K562 (cell line): ENCODE data around the gene PMP22. TPM values are rescaled to one million over a fixed set of nuclear protein-coding genes. Genes with fewer than 3 reads are reported as not detected.
A peak's percentile ranks its signal among the peaks of the same experiment; 100 is the strongest.

Source experiments
- ATAC-seq: fragments of 200-7000 bp; cut with Tn5 transposase; 3 replicates; pipeline ENCODE4 v1.9.1; 2020; ENCODE audit warnings: moderate library complexity
- BruUV-seq: library from RNA; stranded (reverse); fragments of 400-500 nt; replicated peaks from 2 replicates; lab custom pipeline; 2021; lab: Mats Ljungman, UMichigan
- CTCF ChIA-PET: fragments of 300-600 bp; formaldehyde crosslinking; extraction: SDS; loops from one replicate; lab custom pipeline; 2021; ENCODE audit warnings: low intra/inter-chr PET ratio; lab: Yijun Ruan, JAX
- POLR2A ChIA-PET: fragments of 300-600, 350-650 bp; sonication (Branson Sonifier 250); formaldehyde crosslinking; extraction: SDS; loops from one replicate; lab custom pipeline; 2021; ENCODE audit warnings: antibody characterized with exemption, inconsistent platforms; lab: Yijun Ruan, JAX
- DNase-seq, 4 experiments: peaks; one replicate each; pipeline versions ENCODE4 v3.0.0 to v3.0.0-alpha.2; 2011 to 2018; ENCODE audit warnings: low spot score in 3 of 4, mixed read lengths in 3 of 4; ENCODE audit errors: extremely low read depth in 1 of 4
- FAIRE-seq: peaks from 2 replicates; lab custom pipeline; 2011; peaks lifted over from hg19 to GRCh38; lab: Jason Lieb, UNC
- H2AFZ ChIP-seq: 2 replicates; pipeline ENCODE4 v1.6.0; 2011; ENCODE audit warnings: low read depth, low read length, control low read depth, inconsistent platforms
- H3K27ac ChIP-seq: fragments of 200-600 bp; 3 replicates; pipeline ENCODE4 v1.8.0; 2011; ENCODE audit warnings: low read depth, mild to moderate bottlenecking, control low read depth, inconsistent platforms, low read length, moderate library complexity, mixed read lengths; ENCODE audit errors: extremely low read depth
- H3K27me3 ChIP-seq, 2 experiments: fragments of 300-600 bp in 1 of 2; 2 replicates in 1 of 2; 3 replicates in 1 of 2; pipeline versions ENCODE4 v1.6.0 to v1.8.0; 2011; ENCODE audit warnings: inconsistent platforms in 2 of 2, low read length in 2 of 2, mild to moderate bottlenecking in 1 of 2, mixed read lengths in 1 of 2, moderate library complexity in 1 of 2; ENCODE audit not compliant: control insufficient read depth in 2 of 2, insufficient read depth in 2 of 2
- H3K36me3 ChIP-seq: fragments of 300-600 bp; 3 replicates; pipeline ENCODE4 v1.8.0; 2011; ENCODE audit warnings: mild to moderate bottlenecking, low read length, inconsistent platforms; ENCODE audit not compliant: control insufficient read depth, insufficient read depth
- H3K4me1 ChIP-seq, 2 experiments: fragments of 200-600 bp in 1 of 2; replicated peaks in 1 of 2; 2 replicates in 1 of 2; 3 replicates in 1 of 2; pipeline versions ENCODE4 v1.5.1 to v1.8.0; 2011; ENCODE audit warnings: inconsistent platforms in 2 of 2, low read length in 2 of 2, mild to moderate bottlenecking in 1 of 2, mixed read lengths in 1 of 2, moderate library complexity in 1 of 2; ENCODE audit not compliant: control insufficient read depth in 2 of 2, insufficient read depth in 2 of 2
- H3K4me2 ChIP-seq: 2 replicates; pipeline ENCODE4 v1.6.1; 2011; ENCODE audit warnings: low read length, control low read depth, inconsistent platforms, mixed read lengths; ENCODE audit not compliant: insufficient read depth
- H3K4me3 ChIP-seq: fragments of 200-600 bp; sonication (generic), shearing (Covaris generic); 2 replicates; pipeline ENCODE4 v1.5.1; 2016; ENCODE audit warnings: control low read depth, inconsistent platforms
- H3K79me2 ChIP-seq: fragments of 200-600 bp; 3 replicates; pipeline ENCODE4 v1.8.0; 2011; ENCODE audit warnings: low read length, inconsistent platforms; ENCODE audit not compliant: control insufficient read depth, insufficient read depth
- H3K9ac ChIP-seq, 2 experiments: 2 replicates each; pipeline versions ENCODE4 v1.6.0 to v1.6.1; 2011; ENCODE audit warnings: low read depth in 2 of 2, low read length in 2 of 2, control low read depth in 1 of 2, inconsistent platforms in 1 of 2, mild to moderate bottlenecking in 1 of 2, mixed read lengths in 1 of 2; ENCODE audit not compliant: insufficient read depth in 1 of 2
- H3K9me1 ChIP-seq: one replicate; pipeline ENCODE4 v1.6.0; 2011; ENCODE audit warnings: inconsistent platforms, mild to moderate bottlenecking, low read length, moderate library complexity; ENCODE audit not compliant: control insufficient read depth, insufficient read depth
- H3K9me3 ChIP-seq: replicated peaks from 2 replicates; pipeline ENCODE4 v1.5.1; 2011; ENCODE audit warnings: low read depth, low read length, inconsistent platforms; ENCODE audit not compliant: control insufficient read depth, insufficient read depth
- H4K20me1 ChIP-seq: replicated peaks from 2 replicates; pipeline ENCODE4 v1.6.1; 2011; ENCODE audit warnings: low read length, inconsistent platforms, mixed read lengths; ENCODE audit not compliant: control insufficient read depth, insufficient read depth
- CTCF ChIP-seq, 3 experiments: IDR thresholded peaks in 2 of 3; conservative IDR thresholded peaks in 1 of 3; 2 replicates each; pipeline ENCODE4 v1.5.1; 2011 to 2012; ENCODE audit warnings: low read length in 3 of 3, mild to moderate bottlenecking in 3 of 3, control low read depth in 2 of 3, improper control_type of control experiment in 1 of 3, inconsistent platforms in 1 of 3, low read depth in 1 of 3, mixed read lengths in 1 of 3, moderate library complexity in 1 of 3; ENCODE audit not compliant: insufficient read depth in 2 of 3
- RAD21 ChIP-seq, 2 experiments: fragments of 250-450 bp in 1 of 2; fragments of 450-650 bp in 1 of 2; sonication (Bioruptor Pico) in 1 of 2; formaldehyde crosslinking in 1 of 2; IDR thresholded peaks in 1 of 2; conservative IDR thresholded peaks in 1 of 2; 2 replicates each; pipeline versions ENCODE4 v1.4.0 to v1.8.0; 2020 to 2022; ENCODE audit warnings: mild to moderate bottlenecking in 2 of 2, moderate library complexity in 1 of 2
- WGBS: fragments of 100-300 bp; shearing (Covaris generic); methylation state at CpG from one replicate; pipeline ENCODE4 v1.1.6; 2016; ENCODE audit warnings: low coverage, mixed read lengths; ENCODE audit not compliant: insufficient coverage; ENCODE audit errors: missing lambda C conversion rate; 5-methylcytosine and 5-hydroxymethylcytosine counted together
- in situ Hi-C: fragments of 300-500 bp; cut with MboI; formaldehyde crosslinking; loops from 4 replicates; pipeline ENCODE4 v1.15.0; 2018; ENCODE audit warnings: inconsistent platforms, mixed read lengths
- intact Hi-C: fragments of 100-400 bp; cut with micrococcal nuclease; formaldehyde crosslinking; loops from 2 replicates; pipeline ENCODE4 v1.14.2; 2022
- polyA plus RNA-seq, 8 experiments: library from polyadenylated mRNA; depleted of rRNA in 4 of 8; stranded (reverse) in 5 of 8; unstranded in 3 of 8; fragments of >200 nt; fragmentation: Nextera tagmentation in 2 of 8; fragmentation: Illumina TruSeq in 1 of 8; extraction: Ambion mirVana in 2 of 8; extraction: Trizol in 1 of 8; gene quantifications; 2 replicates each; pipeline versions ENCODE4 v1.2.1 to v1.2.3, GENCODE V29; 2011 to 2014; ENCODE audit warnings: inconsistent platforms in 1 of 8, missing spikeins in 1 of 8
- total RNA-seq, 7 experiments: library from RNA; depleted of rRNA in 6 of 7; stranded (reverse); fragments of >200 nt in 6 of 7; fragmentation: Illumina TruSeq in 2 of 7; extraction: Trizol in 2 of 7; gene quantifications; 2 replicates each; pipeline versions ENCODE4 v1.2.1 to v1.2.3, GENCODE V29; 2011 to 2021; ENCODE audit warnings: low replicate concordance in 1 of 7
- TF ChIP-seq, protein P1 (sequence below), 2 experiments: fragments of 450-650 bp; IDR thresholded peaks; 2 replicates each; pipeline ENCODE4 v1.6.1; 2016
- TF ChIP-seq, protein P2 (sequence below): sonication (generic); formaldehyde crosslinking; IDR thresholded peaks from 2 replicates; pipeline ENCODE4 v1.9.0; 2022; ENCODE audit warnings: mild to moderate bottlenecking, missing genetic modification reagents

PMP22 gene
- total and polyA plus RNA-seq, 9 of the 15 experiments (the other 6 are each of a cell fraction or from before 2014, with no cell fraction given) = 12.6 to 62.3 (median 25.8) TPM

DNA sequence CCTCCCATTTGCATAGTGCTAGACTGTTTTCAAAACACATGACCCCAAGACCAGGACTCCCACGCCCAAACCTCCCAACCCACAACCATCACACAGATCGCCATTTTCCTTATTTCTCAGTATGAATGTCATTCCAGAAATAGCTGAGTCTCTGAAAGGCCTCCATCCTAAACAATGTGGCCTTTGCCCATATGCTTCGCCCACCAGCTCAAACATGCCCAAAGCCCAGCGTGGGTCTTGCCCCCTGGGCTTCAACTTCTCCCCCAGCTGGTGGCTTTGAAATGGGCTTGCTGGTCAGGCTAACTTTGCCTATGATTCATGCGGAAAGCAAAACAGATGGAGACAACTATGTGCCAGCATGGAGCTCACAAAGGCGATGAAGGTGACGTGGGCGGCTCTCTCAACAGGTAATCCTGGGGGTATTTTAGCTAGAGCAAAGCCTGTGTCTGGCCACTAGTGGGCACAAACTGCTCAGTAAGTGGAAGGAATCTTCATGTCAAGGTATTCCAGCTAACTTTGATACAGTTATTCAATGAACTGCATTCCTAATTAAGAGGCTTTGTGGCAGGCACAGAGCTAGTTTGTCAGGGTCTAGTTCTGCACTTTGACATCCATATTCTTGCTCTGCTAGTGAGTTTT lies 17.1 kb downstream of the PMP22 start:
- BruUV-seq = no TSS peak
- Histone ChIP-seq H3K9me3 (no peaks in the 10 kb centered on the region), H3K9me1 (no peaks in the 10 kb centered on the region), H3K4me1 (peaks cover 4 to 11% of the 10 kb centered on the region in 2 experiments; a peak in 3 of 5 replicates), H3K27me3 (no peaks in the 10 kb centered on the region), H3K9ac (no peak overlapping the region), H3K4me3 (no peak overlapping the region), H3K4me2 (no peak overlapping the region), H3K79me2 (peaks cover 3% of the 10 kb centered on the region), H4K20me1 (no peaks in the 10 kb centered on the region), H2AFZ (no peak overlapping the region), H3K36me3 (peaks cover 4% of the 10 kb centered on the region; the same call in 1 of the 3 replicates), H3K27ac (no peak overlapping the region)
- WGBS = 87% methylated on average over 7 of the region's 8 CpGs
- FAIRE-seq (no peak), ATAC-seq (peak; percentile 63; the same call in 2 of the 3 replicates), DNase-seq (peak in 1 of 4 experiments; percentile 11)
- intact Hi-C loops = no loop called here
- CTCF ChIA-PET = no interaction called here
- TF ChIP-seq, protein P1, sequence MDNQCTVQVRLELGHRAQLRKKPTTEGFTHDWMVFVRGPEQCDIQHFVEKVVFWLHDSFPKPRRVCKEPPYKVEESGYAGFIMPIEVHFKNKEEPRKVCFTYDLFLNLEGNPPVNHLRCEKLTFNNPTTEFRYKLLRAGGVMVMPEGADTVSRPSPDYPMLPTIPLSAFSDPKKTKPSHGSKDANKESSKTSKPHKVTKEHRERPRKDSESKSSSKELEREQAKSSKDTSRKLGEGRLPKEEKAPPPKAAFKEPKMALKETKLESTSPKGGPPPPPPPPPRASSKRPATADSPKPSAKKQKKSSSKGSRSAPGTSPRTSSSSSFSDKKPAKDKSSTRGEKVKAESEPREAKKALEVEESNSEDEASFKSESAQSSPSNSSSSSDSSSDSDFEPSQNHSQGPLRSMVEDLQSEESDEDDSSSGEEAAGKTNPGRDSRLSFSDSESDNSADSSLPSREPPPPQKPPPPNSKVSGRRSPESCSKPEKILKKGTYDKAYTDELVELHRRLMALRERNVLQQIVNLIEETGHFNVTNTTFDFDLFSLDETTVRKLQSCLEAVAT (IDR thresholded peaks at IDR 0.05) = no peak
- TF ChIP-seq, protein P2, sequence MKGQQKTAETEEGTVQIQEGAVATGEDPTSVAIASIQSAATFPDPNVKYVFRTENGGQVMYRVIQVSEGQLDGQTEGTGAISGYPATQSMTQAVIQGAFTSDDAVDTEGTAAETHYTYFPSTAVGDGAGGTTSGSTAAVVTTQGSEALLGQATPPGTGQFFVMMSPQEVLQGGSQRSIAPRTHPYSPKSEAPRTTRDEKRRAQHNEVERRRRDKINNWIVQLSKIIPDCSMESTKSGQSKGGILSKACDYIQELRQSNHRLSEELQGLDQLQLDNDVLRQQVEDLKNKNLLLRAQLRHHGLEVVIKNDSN = no peak
- peak; percentile 38 to 53 (median 49) for TF ChIP-seq CTCF (IDR thresholded peaks at IDR 0.05 in 2 of 3, conservative IDR thresholded peaks at IDR 0.05 in 1 of 3; ENCODE audit: insufficient read depth in 2 of 3, low read depth in 1 of 3, low read length in 3 of 3)
- peak in 1 of 2 experiments; percentile 45; a peak in 2 of 4 replicates for TF ChIP-seq RAD21 (CRISPR knock-in tag; conservative IDR thresholded peaks at IDR 0.05 in 1 of 2, IDR thresholded peaks at IDR 0.05 in 1 of 2)
- in situ Hi-C loops = no loop called here
- POLR2A ChIA-PET = interaction anchor here (0.8 to 1.0 kb wide), 2 partner anchors 33 to 37 kb away, joined by 3 read pairs; no protein-coding TSS in a partner anchor
